SU-DHL-6 (cell line): ENCODE data around the gene CORO6.

Source experiments
- H2AFZ ChIP-seq: fragments of 200-600 bp; sonication (generic); 2 replicates; pipeline ENCODE4 v1.6.1; 2014; ENCODE audit warnings: low read depth, mild to moderate bottlenecking, moderate library complexity, mixed read lengths, antibody characterized with exemption, low read length; ENCODE audit not compliant: severe bottlenecking
- H3F3A ChIP-seq: fragments of 200-600 bp; shearing (Covaris generic); 2 replicates; pipeline ENCODE4 v1.6.0; 2016; ENCODE audit warnings: antibody characterized with exemption, mild to moderate bottlenecking; ENCODE audit not compliant: insufficient read depth
- H3K27ac ChIP-seq: fragments of 200-600 bp; sonication (generic); 2 replicates; pipeline ENCODE4 v1.5.1; 2016; ENCODE audit warnings: low read depth, mild to moderate bottlenecking, low read length, moderate library complexity, mixed read lengths
- H3K27me3 ChIP-seq: fragments of 200-600 bp; sonication (generic), shearing (Covaris generic); 2 replicates; pipeline ENCODE4 v1.6.0; 2014; ENCODE audit warnings: mild to moderate bottlenecking, low read length
- H3K36me3 ChIP-seq: fragments of 200-600 bp; sonication (generic); 2 replicates; pipeline ENCODE4 v1.6.1; 2014; ENCODE audit warnings: mild to moderate bottlenecking, low read length, mixed read lengths
- H3K4me2 ChIP-seq: fragments of 300-600, 200-600 bp; shearing (Covaris generic), sonication (generic); 2 replicates; pipeline ENCODE4 v1.6.0; 2014; ENCODE audit warnings: low read length, low read depth, mild to moderate bottlenecking; ENCODE audit not compliant: poor library complexity, severe bottlenecking
- H3K4me3 ChIP-seq: fragments of 200-600 bp; sonication (generic); 2 replicates; pipeline ENCODE4 v1.5.1; 2014; ENCODE audit warnings: antibody characterized with exemption, low read length, mild to moderate bottlenecking, mixed read lengths; ENCODE audit not compliant: insufficient read depth, poor library complexity, severe bottlenecking
- H3K79me2 ChIP-seq: fragments of 200-600 bp; sonication (generic); 2 replicates; pipeline ENCODE4 v1.6.1; 2014; ENCODE audit warnings: mild to moderate bottlenecking, low read length, moderate library complexity; ENCODE audit not compliant: insufficient read depth
- H3K9ac ChIP-seq: fragments of 200-600 bp; sonication (generic); 2 replicates; pipeline ENCODE4 v1.7.0; 2014; ENCODE audit warnings: mild to moderate bottlenecking, low read length
- H3K9me2 ChIP-seq: fragments of 200-600 bp; sonication (generic); replicated peaks from 2 replicates; pipeline ENCODE4 v1.6.1; 2014; ENCODE audit warnings: low read length; ENCODE audit not compliant: insufficient read depth
- H3K9me3 ChIP-seq: fragments of 200-600 bp; sonication (generic); 2 replicates; pipeline ENCODE4 v1.6.1; 2014; ENCODE audit warnings: low read length, mixed read lengths; ENCODE audit not compliant: insufficient read depth
- H4K20me1 ChIP-seq: fragments of 200-600 bp; sonication (generic); 2 replicates; pipeline ENCODE4 v1.6.1; 2014; ENCODE audit warnings: low read depth, mild to moderate bottlenecking, antibody characterized with exemption, low read length, moderate library complexity, mixed read lengths
- EZH2phosphoT487 ChIP-seq: fragments of 200-600 bp; sonication (generic), shearing (Covaris generic); conservative IDR thresholded peaks from 2 replicates; pipeline ENCODE4 v1.6.1; 2018; ENCODE audit warnings: mild to moderate bottlenecking, antibody characterized with exemption, low read length, moderate library complexity, mixed read lengths
- TF ChIP-seq, protein P1 (sequence below): fragments of 200-600 bp; sonication (generic); IDR thresholded peaks from one replicate; pipeline ENCODE4 v1.5.1; 2017; ENCODE audit warnings: antibody characterized with exemption, mild to moderate bottlenecking, low read length, moderate library complexity; ENCODE audit not compliant: insufficient read depth, poor library complexity, severe bottlenecking

Gene CORO6

DNA sequence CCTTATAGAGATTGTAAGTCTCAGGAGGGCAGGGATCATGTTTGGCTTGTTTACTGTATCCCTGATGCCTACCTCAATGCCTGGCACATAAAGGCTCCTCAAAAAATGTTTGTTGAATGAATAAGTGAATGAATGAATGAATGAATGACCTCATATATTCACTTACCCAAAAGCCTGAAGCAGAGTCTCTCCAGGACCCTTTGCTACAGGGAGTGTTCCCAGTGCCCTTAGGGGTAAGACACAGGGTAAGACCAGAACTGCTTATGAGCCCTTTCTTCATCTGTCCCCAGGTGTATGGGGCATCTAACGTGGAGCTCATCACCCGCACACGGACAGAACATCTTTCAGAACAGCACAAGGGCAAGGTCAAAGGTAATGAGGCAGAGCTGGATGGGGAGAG lies 12.3 kb downstream of the CORO6 start:
- Histone ChIP-seq H3F3A (no peaks in the 10 kb centered on the region), H3K79me2 (no peaks in the 10 kb centered on the region), H3K9me2 (no peaks in the 10 kb centered on the region), H4K20me1 (no peaks in the 10 kb centered on the region), H3K27ac (no peak overlapping the region), H3K9ac (no peak overlapping the region), H3K4me2 (no peak overlapping the region), H3K27me3 (no peaks in the 10 kb centered on the region), H3K36me3 (no peaks in the 10 kb centered on the region), H3K9me3 (no peaks in the 10 kb centered on the region), H3K4me3 (no peak overlapping the region), H2AFZ (no peak overlapping the region)
- TF ChIP-seq, protein P1, sequence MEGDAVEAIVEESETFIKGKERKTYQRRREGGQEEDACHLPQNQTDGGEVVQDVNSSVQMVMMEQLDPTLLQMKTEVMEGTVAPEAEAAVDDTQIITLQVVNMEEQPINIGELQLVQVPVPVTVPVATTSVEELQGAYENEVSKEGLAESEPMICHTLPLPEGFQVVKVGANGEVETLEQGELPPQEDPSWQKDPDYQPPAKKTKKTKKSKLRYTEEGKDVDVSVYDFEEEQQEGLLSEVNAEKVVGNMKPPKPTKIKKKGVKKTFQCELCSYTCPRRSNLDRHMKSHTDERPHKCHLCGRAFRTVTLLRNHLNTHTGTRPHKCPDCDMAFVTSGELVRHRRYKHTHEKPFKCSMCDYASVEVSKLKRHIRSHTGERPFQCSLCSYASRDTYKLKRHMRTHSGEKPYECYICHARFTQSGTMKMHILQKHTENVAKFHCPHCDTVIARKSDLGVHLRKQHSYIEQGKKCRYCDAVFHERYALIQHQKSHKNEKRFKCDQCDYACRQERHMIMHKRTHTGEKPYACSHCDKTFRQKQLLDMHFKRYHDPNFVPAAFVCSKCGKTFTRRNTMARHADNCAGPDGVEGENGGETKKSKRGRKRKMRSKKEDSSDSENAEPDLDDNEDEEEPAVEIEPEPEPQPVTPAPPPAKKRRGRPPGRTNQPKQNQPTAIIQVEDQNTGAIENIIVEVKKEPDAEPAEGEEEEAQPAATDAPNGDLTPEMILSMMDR: no peak
- TF ChIP-seq EZH2phosphoT487: no peak

DNA sequence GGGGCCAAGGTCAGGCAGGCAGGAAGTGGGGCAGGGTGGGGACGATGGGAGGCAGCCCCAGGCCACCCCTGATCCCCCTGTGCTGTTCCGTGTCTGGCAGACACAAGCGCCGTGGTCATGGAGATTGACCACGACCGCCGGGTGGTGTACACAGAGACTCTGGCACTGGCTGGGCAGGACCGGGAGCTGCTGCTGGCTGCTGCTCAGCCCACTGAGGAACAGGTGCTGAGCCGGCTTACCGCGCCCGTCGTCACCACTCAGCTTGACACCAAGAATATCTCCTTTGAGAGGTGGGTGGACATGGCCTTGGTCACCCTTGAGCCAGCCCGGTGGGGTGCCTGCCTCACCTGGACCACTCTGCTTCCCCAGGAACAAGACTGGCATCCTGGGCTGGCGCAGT lies 13.7 kb downstream of the CORO6 start:
- Histone ChIP-seq H3K27ac (no peak overlapping the region), H3K27me3 (no peaks in the 10 kb centered on the region), H3K4me2 (no peak overlapping the region), H2AFZ (no peak overlapping the region), H3K79me2 (0 out of 2 replicates have a peak, but pooled peaks cover 2% of the 10 kb centered on the region), H3K9me3 (no peaks in the 10 kb centered on the region), H4K20me1 (no peaks in the 10 kb centered on the region), H3K4me3 (no peak overlapping the region), H3F3A (no peaks in the 10 kb centered on the region), H3K36me3 (no peaks in the 10 kb centered on the region), H3K9me2 (no peaks in the 10 kb centered on the region), H3K9ac (no peak overlapping the region)
- TF ChIP-seq, protein P1: no peak
- TF ChIP-seq EZH2phosphoT487: no peak

DNA sequence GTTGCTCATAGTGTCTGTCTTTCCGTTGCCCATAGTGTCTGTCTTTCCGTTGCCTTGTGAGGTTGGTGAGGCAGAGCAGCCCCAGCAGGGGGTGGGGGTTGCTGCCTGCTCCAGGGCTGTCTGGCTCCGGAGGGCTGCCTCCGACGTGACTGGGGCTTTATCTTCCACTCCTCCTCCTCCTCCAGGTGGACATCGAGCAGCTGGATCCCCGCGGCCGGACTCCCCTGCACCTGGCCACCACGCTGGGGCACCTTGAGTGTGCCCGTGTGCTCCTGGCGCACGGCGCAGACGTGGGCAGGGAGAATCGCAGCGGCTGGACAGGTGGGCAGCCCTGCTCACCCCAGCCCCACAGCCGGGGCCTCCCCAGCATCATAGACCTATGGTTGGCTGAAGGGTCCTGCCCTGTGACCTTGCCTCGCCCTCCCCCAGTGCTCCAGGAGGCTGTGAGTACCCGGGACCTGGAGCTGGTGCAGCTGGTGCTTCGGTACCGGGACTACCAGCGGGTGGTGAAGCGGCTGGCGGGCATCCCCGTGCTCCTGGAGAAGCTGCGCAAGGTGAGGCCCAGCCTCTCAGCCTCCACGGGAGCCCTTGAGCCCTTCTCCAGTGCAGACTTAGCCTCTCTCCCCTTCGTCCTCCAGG lies 15.0 kb downstream of the CORO6 start:
- Histone ChIP-seq H3K27me3 (no peaks in the 10 kb centered on the region), H4K20me1 (no peaks in the 10 kb centered on the region), H3K4me3 (no peak overlapping the region), H3K9ac (no peak overlapping the region), H3F3A (no peaks in the 10 kb centered on the region), H2AFZ (no peak overlapping the region), H3K27ac (no peak overlapping the region), H3K9me3 (no peaks in the 10 kb centered on the region), H3K9me2 (no peaks in the 10 kb centered on the region), H3K4me2 (no peak overlapping the region), H3K36me3 (no peaks in the 10 kb centered on the region), H3K79me2 (0 out of 2 replicates have a peak, but pooled peaks cover 3% of the 10 kb centered on the region)
- no peak for TF ChIP-seq EZH2phosphoT487
- TF ChIP-seq, protein P1: no peak
